Thyroid gland (tissue), 4 donors: ENCODE data around the gene ZNF438. TPM values are rescaled to one million over a fixed set of nuclear protein-coding genes. Genes with fewer than 3 reads are reported as not detected.

Experiments used
- DNase-seq, 2 donors: peaks; one replicate each; pipeline ENCODE4 v3.0.0-alpha.2; 2019
- H3K27ac ChIP-seq, 3 donors: fragments of 200-600 bp; sonication (generic); 1 replicate in 2 of 3; 2 replicates in 1 of 3; pipeline ENCODE4 v1.5.1; 2016 to 2019; ENCODE audit warnings: mild to moderate bottlenecking in 1 of 3, moderate library complexity in 1 of 3
- H3K27me3 ChIP-seq: fragments of 200-600 bp; sonication (generic); one replicate; pipeline ENCODE4 v1.5.1; 2019
- H3K36me3 ChIP-seq, 2 donors: fragments of 200-600 bp; sonication (generic); one replicate each; pipeline ENCODE4 v1.5.1; 2016 to 2019
- H3K4me1 ChIP-seq, 2 donors: fragments of 200-600 bp; sonication (generic); one replicate each; pipeline ENCODE4 v1.5.1; 2017 to 2019
- H3K4me3 ChIP-seq, 3 donors: fragments of 200-600 bp; sonication (generic); replicated peaks in 1 of 3; 1 replicate in 2 of 3; 2 replicates in 1 of 3; pipeline ENCODE4 v1.5.1; 2016; ENCODE audit warnings: mild to moderate bottlenecking in 1 of 3
- H3K9me3 ChIP-seq: fragments of 200-600 bp; sonication (generic); one replicate; pipeline ENCODE4 v1.5.1; 2017
- POLR2A ChIP-seq, 2 donors: fragments of 450-650 bp; IDR thresholded peaks; one replicate each; pipeline ENCODE4 v1.6.1; 2017; ENCODE audit warnings: antibody characterized with exemption in 2 of 2, mild to moderate bottlenecking in 2 of 2, moderate library complexity in 1 of 2
- WGBS, 2 donors: methylation state at CpG; one replicate each; pipeline ENCODE4 v1.1.5; 2017; 5-methylcytosine and 5-hydroxymethylcytosine counted together
- intact Hi-C: fragments of 100-400 bp; cut with DNase I; formaldehyde crosslinking; loops from one replicate; pipeline ENCODE4 v1.15.1; 2023
- total RNA-seq, 4 donors: library from RNA; depleted of rRNA; stranded (reverse); fragments of >200 nt; gene quantifications; one replicate each; pipeline ENCODE4 v1.2.3, GENCODE V29; 2016
- TF ChIP-seq, protein P1 (sequence below), 6 experiments: fragments of 200-600 bp in 3 of 6; fragments of 450-650 bp in 3 of 6; sonication (generic) in 3 of 6; IDR thresholded peaks; one replicate each; pipeline ENCODE4 v1.5.1; 2016 to 2019; ENCODE audit warnings: antibody characterized with exemption in 6 of 6, mild to moderate bottlenecking in 2 of 6, inconsistent platforms in 1 of 6, moderate library complexity in 1 of 6

ZNF438 gene
- total RNA-seq, 4 donors from 2014 or later: 19.2 to 21.8 (median 20.3) TPM

DNA sequence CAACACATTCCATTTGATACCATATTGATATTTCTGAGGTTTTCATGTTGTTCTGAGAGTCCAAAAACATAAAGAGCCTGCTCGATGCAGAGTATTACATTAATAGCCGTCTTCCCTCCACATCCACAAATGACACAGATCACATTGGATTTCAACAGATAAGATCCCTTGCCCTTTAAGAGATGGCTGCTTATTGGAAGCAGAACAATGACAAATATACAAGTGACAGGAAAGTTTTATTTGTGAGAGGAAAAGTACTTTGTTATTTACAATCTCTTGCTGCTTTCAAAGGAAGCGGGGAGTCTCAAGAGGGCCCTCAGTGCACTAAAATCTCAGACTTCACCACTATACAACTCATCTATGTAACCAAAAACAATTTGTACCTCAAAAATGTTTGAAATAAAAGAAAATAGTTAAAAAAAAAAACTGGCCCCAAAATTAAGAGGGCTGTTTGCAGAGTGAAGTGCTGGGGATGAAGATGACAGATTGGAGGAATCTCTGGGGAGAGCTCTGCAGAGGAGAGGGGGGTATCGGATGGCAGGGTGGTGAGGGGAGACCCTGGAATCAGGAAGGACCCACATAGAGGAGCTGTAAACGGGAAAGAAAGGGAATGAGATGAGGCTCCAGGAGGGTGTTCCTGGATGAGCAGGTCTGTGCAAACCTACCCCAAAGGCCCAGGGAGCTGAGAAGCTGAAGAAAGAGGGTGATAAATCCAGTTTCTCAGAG is 42.5 kb upstream of the ZNF438 start:
- Histone ChIP-seq H3K4me1 (peaks cover 0 to 26% of the 10 kb centered on the region in 2 donors), H3K9me3 (no peaks in the 10 kb centered on the region), H3K36me3 (no peaks in the 10 kb centered on the region), H3K4me3 (no peak overlapping the region), H3K27me3 (no peaks in the 10 kb centered on the region), H3K27ac (no peak overlapping the region)
- intact Hi-C loops: no loop called here
- TF ChIP-seq, protein P1, sequence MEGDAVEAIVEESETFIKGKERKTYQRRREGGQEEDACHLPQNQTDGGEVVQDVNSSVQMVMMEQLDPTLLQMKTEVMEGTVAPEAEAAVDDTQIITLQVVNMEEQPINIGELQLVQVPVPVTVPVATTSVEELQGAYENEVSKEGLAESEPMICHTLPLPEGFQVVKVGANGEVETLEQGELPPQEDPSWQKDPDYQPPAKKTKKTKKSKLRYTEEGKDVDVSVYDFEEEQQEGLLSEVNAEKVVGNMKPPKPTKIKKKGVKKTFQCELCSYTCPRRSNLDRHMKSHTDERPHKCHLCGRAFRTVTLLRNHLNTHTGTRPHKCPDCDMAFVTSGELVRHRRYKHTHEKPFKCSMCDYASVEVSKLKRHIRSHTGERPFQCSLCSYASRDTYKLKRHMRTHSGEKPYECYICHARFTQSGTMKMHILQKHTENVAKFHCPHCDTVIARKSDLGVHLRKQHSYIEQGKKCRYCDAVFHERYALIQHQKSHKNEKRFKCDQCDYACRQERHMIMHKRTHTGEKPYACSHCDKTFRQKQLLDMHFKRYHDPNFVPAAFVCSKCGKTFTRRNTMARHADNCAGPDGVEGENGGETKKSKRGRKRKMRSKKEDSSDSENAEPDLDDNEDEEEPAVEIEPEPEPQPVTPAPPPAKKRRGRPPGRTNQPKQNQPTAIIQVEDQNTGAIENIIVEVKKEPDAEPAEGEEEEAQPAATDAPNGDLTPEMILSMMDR (IDR thresholded peaks at IDR 0.05): no peak
- TF ChIP-seq POLR2A (IDR thresholded peaks at IDR 0.05): no peak
- 78 to 80% methylated on average over 5 of the region's 5 CpGs for WGBS, 2 donors
- no peak for DNase-seq

DNA sequence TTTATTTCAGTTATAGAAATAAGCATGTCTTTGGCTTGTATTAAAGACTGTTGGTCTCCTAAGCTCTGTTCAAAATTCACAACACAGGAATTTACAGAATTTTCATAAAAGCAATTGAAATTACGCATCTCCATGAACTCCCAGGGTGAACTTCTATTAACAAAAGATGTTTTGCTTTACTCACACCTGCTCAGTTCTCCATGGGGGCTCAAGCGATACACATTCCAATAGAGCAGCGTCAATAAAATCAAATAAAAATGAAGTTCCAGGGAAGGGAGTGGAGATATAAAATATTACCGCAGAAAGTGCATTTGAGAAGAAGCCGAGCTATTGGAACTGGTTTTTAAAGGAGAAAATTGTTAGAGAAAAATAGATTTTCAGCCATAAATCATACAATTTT is 41.5 kb upstream of the ZNF438 start:
- 88 to 99% methylated on average over 5 of the region's 5 CpGs for WGBS, 2 donors
- H3K9me3 ChIP-seq: no peaks in the 10 kb centered on the region
- no peaks in the 10 kb centered on the region for H3K36me3 ChIP-seq
- H3K4me3 ChIP-seq: no peak overlapping the region
- DNase-seq: no peak
- H3K27ac ChIP-seq: no peak overlapping the region
- H3K4me1 ChIP-seq: peaks cover 0 to 26% of the 10 kb centered on the region in 2 donors
- intact Hi-C loops: no loop called here
- H3K27me3 ChIP-seq: no peaks in the 10 kb centered on the region
- TF ChIP-seq POLR2A (IDR thresholded peaks at IDR 0.05): no peak
- TF ChIP-seq, protein P1 (IDR thresholded peaks at IDR 0.05): no peak

DNA sequence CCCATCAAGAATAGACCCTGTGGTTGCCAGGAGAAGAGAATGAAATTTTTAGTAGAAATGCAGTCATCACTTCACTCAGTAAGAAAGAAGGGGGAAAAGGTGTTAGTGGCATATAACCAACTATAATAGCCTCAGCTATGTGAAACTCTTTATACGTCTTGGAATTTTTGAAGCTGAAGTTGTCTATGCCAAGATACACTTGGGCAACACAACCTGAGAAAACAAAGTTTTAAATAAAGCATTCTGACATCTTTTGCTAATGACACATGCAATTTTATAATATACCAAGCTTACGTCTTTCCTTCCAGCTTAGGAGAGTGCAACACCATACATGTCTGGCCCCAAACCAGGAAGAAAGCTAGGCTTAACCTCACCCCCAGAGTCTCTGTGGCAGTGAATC is 40.8 kb upstream of the ZNF438 start:
- 80 to 83% methylated on average over 2 of the region's 2 CpGs for WGBS, 2 donors

GRCh38 chr10:31071232-31072005 is 39.8 kb upstream of the ZNF438 start:
- no peak for DNase-seq
- peaks cover 0 to 26% of the 10 kb centered on the region in 2 donors for H3K4me1 ChIP-seq
- no peak overlapping the region for H3K4me3 ChIP-seq
- H3K36me3 ChIP-seq: no peaks in the 10 kb centered on the region
- H3K27ac ChIP-seq: no peak overlapping the region
- TF ChIP-seq, protein P1 (IDR thresholded peaks at IDR 0.05): no peak
- TF ChIP-seq POLR2A (IDR thresholded peaks at IDR 0.05): no peak
- H3K27me3 ChIP-seq: no peaks in the 10 kb centered on the region
- intact Hi-C loops: no loop called here
- H3K9me3 ChIP-seq: no peaks in the 10 kb centered on the region
- WGBS, 2 donors: 79 to 82% methylated on average over 6 of the region's 6 CpGs

More for the DNA sequence above, 40.8 kb upstream of the ZNF438 start:
- intact Hi-C loops: no loop called here
- Histone ChIP-seq H3K27me3 (no peaks in the 10 kb centered on the region), H3K9me3 (no peaks in the 10 kb centered on the region), H3K27ac (no peak overlapping the region), H3K4me1 (peaks cover 0 to 26% of the 10 kb centered on the region in 2 donors), H3K4me3 (no peak overlapping the region), H3K36me3 (no peaks in the 10 kb centered on the region)
- DNase-seq: no peak
- TF ChIP-seq POLR2A (IDR thresholded peaks at IDR 0.05): no peak
- TF ChIP-seq, protein P1 (IDR thresholded peaks at IDR 0.05): no peak

DNA sequence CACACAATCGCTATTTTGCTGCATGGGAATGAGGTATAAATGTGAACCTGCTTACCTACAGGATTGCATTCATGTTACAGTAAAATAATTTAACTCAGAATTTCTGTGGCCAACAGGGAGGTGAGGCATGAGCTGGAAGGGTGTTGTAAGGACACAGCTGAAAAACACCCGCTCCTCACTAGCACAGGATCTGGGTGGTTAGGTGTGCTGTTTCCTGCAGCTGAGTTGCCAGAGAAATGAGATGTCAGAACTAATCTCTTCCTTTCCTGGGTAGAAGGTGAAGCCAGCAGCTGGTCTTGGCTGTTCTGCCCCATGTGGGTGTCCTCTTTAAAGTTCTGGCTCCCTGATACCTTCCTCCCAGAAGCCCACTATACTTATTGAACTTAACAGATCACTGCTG is 39.0 kb upstream of the ZNF438 start:
- Histone ChIP-seq H3K27ac (no peak overlapping the region), H3K4me3 (no peak overlapping the region)
- WGBS, 2 donors: 72 to 84% methylated on average over 2 of the region's 2 CpGs

More for the DNA sequence above, 39.0 kb upstream of the ZNF438 start:
- no peak for DNase-seq
- Histone ChIP-seq H3K9me3 (no peaks in the 10 kb centered on the region), H3K36me3 (no peaks in the 10 kb centered on the region), H3K27me3 (no peaks in the 10 kb centered on the region), H3K4me1 (peaks cover 0 to 26% of the 10 kb centered on the region in 2 donors)
- intact Hi-C loops: no loop called here
- TF ChIP-seq, protein P1 (IDR thresholded peaks at IDR 0.05): no peak
- TF ChIP-seq POLR2A (IDR thresholded peaks at IDR 0.05): no peak
